Non-pigmented ciliary epithelial cell (primary cell): ENCODE data around the gene SCGB2B2.
"Not testable (repeated sequence)": the region's sequence is repeated elsewhere in the genome, so short reads cannot be mapped to it uniquely, and the experiment has no call there.

Experiments used
- DNase-seq: peaks from one replicate; pipeline ENCODE4 v3.0.0-alpha.2; 2010; ENCODE audit warnings: low read depth

SCGB2B2 gene

GRCh38 chr19:34668690-34669089, 8.3 kb downstream of the SCGB2B2 start:
- not testable (repeated sequence) for DNase-seq

GRCh38 chr19:34668077-34668689, 8.8 kb downstream of the SCGB2B2 start:
- not testable (repeated sequence) for DNase-seq

- no peak for DNase-seq
Measured at GRCh38 chr19:34667349-34668076, 9.4 kb downstream of the SCGB2B2 start.

GRCh38 chr19:34666958-34667265, 10.0 kb downstream of the SCGB2B2 start:
- DNase-seq = no peak

- DNase-seq = no peak
Measured at GRCh38 chr19:34666200-34666957, 10.6 kb downstream of the SCGB2B2 start.

- not testable (repeated sequence) for DNase-seq
Measured at GRCh38 chr19:34665275-34665674, 11.7 kb downstream of the SCGB2B2 start.

DNA sequence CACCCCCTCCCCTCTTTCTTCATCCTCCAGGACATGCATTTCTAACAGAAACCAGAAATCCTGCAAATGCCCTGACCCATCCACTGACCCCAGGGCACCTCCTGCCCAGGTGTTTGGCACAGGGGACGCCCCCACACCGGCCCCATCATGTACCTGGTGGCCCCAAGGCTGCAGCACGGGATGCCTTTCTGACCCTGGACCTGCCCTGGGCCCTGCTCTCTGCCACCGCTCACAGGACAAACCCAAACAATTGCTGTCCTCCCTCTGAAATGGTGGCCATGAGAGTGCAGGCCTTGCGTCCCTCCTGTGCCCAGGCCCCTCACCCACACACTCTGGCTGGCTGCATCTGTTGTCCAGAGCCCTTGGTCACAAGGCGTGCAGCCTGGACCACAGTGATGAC, 12.1 kb downstream of the SCGB2B2 start:
- no peak for DNase-seq

DNA sequence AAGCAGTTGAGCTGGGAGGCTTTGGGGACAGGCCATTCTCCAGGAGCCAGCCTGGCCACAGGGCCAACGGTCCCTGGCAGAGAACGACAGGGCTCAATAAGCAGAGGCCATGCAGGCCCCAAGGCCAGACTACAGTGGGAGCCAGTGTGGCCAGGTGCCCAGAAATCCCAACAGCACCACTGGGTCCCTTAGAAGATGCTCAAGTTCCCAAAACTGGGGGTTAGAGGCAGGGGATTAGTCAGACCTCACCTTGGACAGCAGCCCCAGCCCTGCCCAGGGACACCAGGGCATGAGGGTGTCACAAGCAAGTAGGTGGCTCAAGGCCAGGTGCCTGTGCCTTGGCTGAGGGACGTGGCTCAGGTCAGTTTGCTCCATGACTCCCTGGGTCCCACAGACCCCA, 12.8 kb downstream of the SCGB2B2 start:
- no peak for DNase-seq

GRCh38 chr19:34662919-34663318, 14.0 kb downstream of the SCGB2B2 start:
- DNase-seq = no peak

GRCh38 chr19:34661357-34661756, 15.6 kb downstream of the SCGB2B2 start:
- DNase-seq = no peak

DNA sequence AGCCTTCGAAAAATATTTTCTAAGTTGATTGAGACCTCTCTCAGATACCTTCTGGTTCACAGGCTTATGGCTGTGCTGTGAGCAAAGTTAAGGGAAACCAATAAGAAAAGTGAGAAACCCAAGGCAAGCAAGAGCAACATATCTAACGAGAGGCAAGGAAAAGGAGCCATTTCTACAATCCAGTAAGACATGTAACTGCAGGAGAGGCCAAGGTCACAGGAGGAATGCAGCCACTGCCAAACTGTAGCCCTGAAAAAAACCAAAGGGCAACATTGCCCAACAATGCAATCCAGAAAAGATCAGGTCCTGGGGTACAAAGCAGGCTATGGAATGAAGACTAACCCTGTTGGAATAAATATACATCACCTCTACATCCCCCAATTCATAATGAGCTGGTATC, 21.3 kb downstream of the SCGB2B2 start:
- DNase-seq = no peak

- DNase-seq = no peak
Measured at GRCh38 chr19:34654796-34655195, 22.2 kb downstream of the SCGB2B2 start.

GRCh38 chr19:34651747-34652146, 25.2 kb downstream of the SCGB2B2 start:
- no peak for DNase-seq

DNA sequence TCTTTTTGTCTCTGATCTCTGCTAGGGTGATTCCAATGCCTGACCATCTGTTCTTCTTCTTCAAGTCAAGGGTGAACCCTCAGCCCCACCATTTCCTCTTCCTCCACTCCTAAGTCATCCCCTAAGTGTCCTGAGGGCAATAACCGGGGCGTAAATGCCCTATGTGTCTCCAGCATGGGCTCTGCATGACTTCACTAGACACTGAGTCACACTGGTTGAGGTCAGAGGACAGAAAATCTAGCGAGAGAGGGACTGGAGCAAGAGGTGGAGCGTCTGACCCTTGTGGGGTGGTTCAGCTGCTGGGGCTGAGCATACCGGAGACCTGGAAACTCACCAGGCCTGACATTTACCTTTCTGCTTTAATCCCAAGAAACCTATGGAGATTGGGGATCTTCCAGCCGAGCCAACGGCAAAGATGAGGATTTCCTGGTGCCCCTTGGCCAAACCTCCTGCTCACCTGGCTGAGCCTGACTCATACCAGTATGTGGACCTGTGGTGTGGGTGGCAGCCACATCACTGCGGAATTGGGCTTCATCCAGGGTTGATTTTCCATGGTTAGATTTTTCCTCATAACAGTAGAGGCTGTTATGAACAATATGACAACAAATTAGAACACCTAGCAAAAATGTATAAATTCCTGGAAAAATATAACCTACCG, 26.9 kb downstream of the SCGB2B2 start:
- DNase-seq = no peak

- DNase-seq = no peak
Measured at GRCh38 chr19:34645551-34645950, 31.4 kb downstream of the SCGB2B2 start.

- DNase-seq = no peak
Measured at GRCh38 chr19:34644991-34645461, 31.9 kb downstream of the SCGB2B2 start.

- no peak for DNase-seq
Measured at GRCh38 chr19:34642241-34642640, 34.7 kb downstream of the SCGB2B2 start.

DNA sequence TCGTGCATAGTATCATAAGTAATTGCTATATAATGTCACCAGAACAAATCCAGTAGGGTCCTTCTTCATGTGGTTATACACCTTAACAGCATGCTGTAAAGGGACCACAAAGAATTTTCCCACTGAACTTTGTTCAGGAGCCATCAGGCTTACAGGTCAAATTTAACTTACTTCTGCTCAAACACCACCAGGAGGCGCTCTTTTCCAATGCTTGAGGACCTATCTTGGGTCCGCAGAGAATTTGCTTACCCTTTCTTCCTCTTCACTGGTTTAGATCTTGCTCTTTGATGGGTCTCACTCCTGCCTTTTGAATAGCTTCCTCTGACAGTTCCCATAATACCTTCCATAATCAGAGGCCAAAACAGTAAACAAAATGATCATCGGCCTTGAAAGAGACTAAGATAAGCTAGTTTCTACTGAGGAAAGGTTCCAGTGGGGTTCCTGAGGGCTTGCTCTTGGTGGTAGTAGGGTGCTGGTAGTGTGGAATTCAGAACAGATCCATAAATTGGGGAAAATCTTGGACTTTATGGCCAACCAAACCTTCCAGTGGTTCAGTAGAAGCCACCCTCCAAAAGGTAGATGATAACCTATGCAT, 37.4 kb downstream of the SCGB2B2 start:
- peak; percentile 13 for DNase-seq

DNA sequence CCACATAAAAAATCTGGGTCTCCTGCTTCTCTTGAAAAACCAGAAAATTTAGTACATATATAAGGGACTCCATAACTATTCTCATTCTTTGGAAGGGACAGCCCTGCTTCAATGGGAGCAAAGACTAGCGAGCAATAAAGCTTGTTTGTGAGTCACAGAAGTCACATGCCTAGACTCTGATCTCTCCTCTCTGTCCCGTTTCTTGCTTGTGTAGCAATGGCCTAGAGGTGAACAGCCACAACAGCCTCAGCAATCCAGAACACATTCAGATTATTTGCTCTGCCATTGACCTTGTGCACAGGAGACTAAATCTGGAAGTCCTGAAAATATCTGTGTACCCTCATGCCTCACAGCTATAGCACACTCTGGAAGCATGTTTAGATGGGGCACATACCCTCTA, 43.2 kb downstream of the SCGB2B2 start:
- no peak for DNase-seq
